K562 (cell line): Measurements from ENCODE around the gene PDZRN3. TPM values are rescaled to one million over a fixed set of nuclear protein-coding genes. Genes with fewer than 3 reads are reported as not detected.

Experiments used
- TBP ChIP-seq: optimal IDR thresholded peaks from 2 replicates; pipeline ENCODE3; 2011; ENCODE audit warnings: low read depth, low read length, improper control_type of control experiment
- polyA plus RNA-seq, 8 experiments: library from polyadenylated mRNA; depleted of rRNA in 4 of 8; stranded (reverse) in 5 of 8; unstranded in 3 of 8; fragments of >200 nt; fragmentation: Nextera tagmentation in 2 of 8; fragmentation: Illumina TruSeq in 1 of 8; extraction: Ambion mirVana in 2 of 8; extraction: Trizol in 1 of 8; gene quantifications; 2 replicates each; pipeline versions ENCODE4 v1.2.1 to v1.2.3, GENCODE V29; 2011 to 2014; ENCODE audit warnings: inconsistent platforms in 1 of 8, missing spikeins in 1 of 8
- total RNA-seq, 7 experiments: library from RNA; depleted of rRNA in 6 of 7; stranded (reverse); fragments of >200 nt in 6 of 7; fragmentation: Illumina TruSeq in 2 of 7; extraction: Trizol in 2 of 7; gene quantifications; 2 replicates each; pipeline versions ENCODE4 v1.2.1 to v1.2.3, GENCODE V29; 2011 to 2021; ENCODE audit warnings: low replicate concordance in 1 of 7
- TF ChIP-seq, protein P1 (sequence below), 2 experiments: fragments of 450-650 bp in 1 of 2; sonication (generic) in 1 of 2; formaldehyde crosslinking in 1 of 2; IDR thresholded peaks; 2 replicates each; pipeline versions ENCODE4 v1.7.1 to v1.9.0; 2016 to 2022; ENCODE audit warnings: inconsistent platforms in 1 of 2, mild to moderate bottlenecking in 1 of 2, missing genetic modification reagents in 1 of 2

The PDZRN3 gene
- total and polyA plus RNA-seq, 9 of the 15 experiments (the other 6 are each of a cell fraction or from before 2014, with no cell fraction given), result 0.16 TPM; not detected in 8

DNA sequence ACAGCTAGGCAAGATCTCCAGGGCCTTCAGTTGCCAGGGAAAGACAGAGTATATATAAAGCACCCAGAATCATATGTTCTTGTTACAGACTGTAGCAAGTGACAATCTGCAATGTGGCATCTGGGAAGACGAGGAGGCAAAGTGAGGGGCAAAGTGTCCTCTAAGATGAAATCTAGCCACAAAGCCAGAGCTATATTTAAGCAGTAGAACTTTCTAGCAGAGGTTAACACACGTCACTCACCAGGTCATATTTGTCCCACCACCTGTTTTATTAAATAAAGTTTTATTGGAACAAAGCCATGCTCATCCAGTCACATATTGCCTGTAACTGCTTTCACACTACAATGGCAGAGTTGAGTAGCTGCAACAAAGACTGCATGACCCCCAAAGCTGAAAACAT is 51.5 kb downstream of the PDZRN3 start (continued):
- TF ChIP-seq, protein P1, sequence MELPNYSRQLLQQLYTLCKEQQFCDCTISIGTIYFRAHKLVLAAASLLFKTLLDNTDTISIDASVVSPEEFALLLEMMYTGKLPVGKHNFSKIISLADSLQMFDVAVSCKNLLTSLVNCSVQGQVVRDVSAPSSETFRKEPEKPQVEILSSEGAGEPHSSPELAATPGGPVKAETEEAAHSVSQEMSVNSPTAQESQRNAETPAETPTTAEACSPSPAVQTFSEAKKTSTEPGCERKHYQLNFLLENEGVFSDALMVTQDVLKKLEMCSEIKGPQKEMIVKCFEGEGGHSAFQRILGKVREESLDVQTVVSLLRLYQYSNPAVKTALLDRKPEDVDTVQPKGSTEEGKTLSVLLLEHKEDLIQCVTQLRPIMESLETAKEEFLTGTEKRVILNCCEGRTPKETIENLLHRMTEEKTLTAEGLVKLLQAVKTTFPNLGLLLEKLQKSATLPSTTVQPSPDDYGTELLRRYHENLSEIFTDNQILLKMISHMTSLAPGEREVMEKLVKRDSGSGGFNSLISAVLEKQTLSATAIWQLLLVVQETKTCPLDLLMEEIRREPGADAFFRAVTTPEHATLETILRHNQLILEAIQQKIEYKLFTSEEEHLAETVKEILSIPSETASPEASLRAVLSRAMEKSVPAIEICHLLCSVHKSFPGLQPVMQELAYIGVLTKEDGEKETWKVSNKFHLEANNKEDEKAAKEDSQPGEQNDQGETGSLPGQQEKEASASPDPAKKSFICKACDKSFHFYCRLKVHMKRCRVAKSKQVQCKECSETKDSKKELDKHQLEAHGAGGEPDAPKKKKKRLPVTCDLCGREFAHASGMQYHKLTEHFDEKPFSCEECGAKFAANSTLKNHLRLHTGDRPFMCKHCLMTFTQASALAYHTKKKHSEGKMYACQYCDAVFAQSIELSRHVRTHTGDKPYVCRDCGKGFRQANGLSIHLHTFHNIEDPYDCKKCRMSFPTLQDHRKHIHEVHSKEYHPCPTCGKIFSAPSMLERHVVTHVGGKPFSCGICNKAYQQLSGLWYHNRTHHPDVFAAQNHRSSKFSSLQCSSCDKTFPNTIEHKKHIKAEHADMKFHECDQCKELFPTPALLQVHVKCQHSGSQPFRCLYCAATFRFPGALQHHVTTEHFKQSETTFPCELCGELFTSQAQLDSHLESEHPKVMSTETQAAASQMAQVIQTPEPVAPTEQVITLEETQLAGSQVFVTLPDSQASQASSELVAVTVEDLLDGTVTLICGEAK (IDR thresholded peaks at IDR 0.05), result 0 out of 2 replicates have a peak, but pooled peaks have one; percentile 42
- TF ChIP-seq, protein P1 (CRISPR knock-in tag; IDR thresholded peaks at IDR 0.05), result no peak
- TF ChIP-seq TBP, result no peak
